NCI-H226 (cell line): ENCODE data around the gene RHO.
"Not testable (repeated sequence)": the region's sequence is repeated elsewhere in the genome, so short reads cannot be mapped to it uniquely, and the experiment has no call there.

Source experiments
- DNase-seq: peaks from one replicate; pipeline ENCODE4 v3.0.0-alpha.2; 2015

The RHO gene

GRCh38 chr3:129500334-129500658 is 28.1 kb upstream of the RHO start:
- DNase-seq, result no peak

GRCh38 chr3:129501630-129502029 is 26.8 kb upstream of the RHO start:
- no peak for DNase-seq

GRCh38 chr3:129502641-129503408 is 25.6 kb upstream of the RHO start:
- DNase-seq, result no peak

- no peak for DNase-seq
Measured at GRCh38 chr3:129503471-129504291, 24.8 kb upstream of the RHO start.

- DNase-seq, result no peak
Measured at GRCh38 chr3:129504471-129505100, 23.9 kb upstream of the RHO start.

- DNase-seq, result no peak
Measured at GRCh38 chr3:129505341-129505740, 23.1 kb upstream of the RHO start.

GRCh38 chr3:129506231-129506742 is 22.2 kb upstream of the RHO start:
- DNase-seq, result no peak

- DNase-seq, result no peak
Measured at GRCh38 chr3:129507181-129507831, 21.1 kb upstream of the RHO start.

- DNase-seq, result no peak
Measured at GRCh38 chr3:129512595-129512994, 15.8 kb upstream of the RHO start.

GRCh38 chr3:129513705-129514104 is 14.7 kb upstream of the RHO start:
- no peak for DNase-seq

GRCh38 chr3:129514110-129514509 is 14.3 kb upstream of the RHO start:
- DNase-seq, result no peak

GRCh38 chr3:129514563-129514962 is 13.9 kb upstream of the RHO start:
- DNase-seq, result no peak

GRCh38 chr3:129515108-129515820 is 13.2 kb upstream of the RHO start:
- not testable (repeated sequence) for DNase-seq

- not testable (repeated sequence) for DNase-seq
Measured at GRCh38 chr3:129515821-129516432, 12.5 kb upstream of the RHO start.

- no peak for DNase-seq
Measured at GRCh38 chr3:129517516-129517915, 10.9 kb upstream of the RHO start.

- no peak for DNase-seq
Measured at GRCh38 chr3:129518038-129518561, 10.3 kb upstream of the RHO start.

GRCh38 chr3:129518581-129518980 is 9.9 kb upstream of the RHO start:
- DNase-seq, result no peak

GRCh38 chr3:129519449-129519848 is 9.0 kb upstream of the RHO start:
- DNase-seq, result no peak

- DNase-seq, result no peak
Measured at GRCh38 chr3:129519896-129520715, 8.3 kb upstream of the RHO start.

GRCh38 chr3:129520960-129521359 is 7.5 kb upstream of the RHO start:
- peak; percentile 37 for DNase-seq

- no peak for DNase-seq
Measured at GRCh38 chr3:129521611-129522010, 6.8 kb upstream of the RHO start.
